ENCODE results near the gene ITIH4. TPM values are rescaled to one million over a fixed set of nuclear protein-coding genes. Genes with fewer than 3 reads are reported as not detected.

Gene ITIH4
- total RNA-seq, 4 donors from 2014 or later: 1.2 to 7.0 (median 3.4) TPM

DNA sequence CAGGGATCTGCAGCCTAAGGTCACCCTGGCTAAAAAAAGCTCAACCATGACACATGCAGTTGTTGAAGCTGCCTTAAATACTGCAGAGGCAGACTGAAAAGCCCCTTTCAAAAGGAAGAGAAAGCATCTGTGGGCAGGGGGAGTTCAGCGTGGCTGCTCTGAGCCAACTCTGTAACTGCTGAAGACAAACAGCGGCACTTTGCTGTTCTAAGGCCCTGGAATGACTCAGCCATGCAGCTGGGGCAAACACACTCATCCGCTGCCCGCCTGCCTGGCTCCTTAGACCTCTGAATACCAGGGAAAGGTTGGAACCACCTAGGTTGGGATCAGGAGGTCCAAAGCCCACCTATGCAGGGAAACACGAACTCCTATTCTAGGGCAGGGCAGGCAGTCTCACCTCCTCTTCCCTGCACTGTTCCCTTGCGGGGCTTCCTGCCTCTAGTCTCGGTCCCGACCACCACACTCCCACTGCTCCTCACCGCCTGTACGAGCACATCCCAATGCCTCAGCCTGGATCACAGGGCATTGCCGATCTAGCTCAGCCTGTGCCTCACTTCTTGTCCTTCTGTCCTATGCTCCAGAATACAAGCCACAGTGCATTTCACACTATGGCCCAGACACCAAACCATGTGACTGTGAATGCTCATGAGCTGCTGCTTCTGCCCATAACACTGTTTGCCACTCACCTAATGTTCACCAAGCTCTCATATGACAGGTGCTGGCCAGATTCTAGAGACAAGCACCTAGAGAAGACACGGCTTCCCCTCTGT, 10.9 kb upstream of the ITIH4 start:
- H3K4me1 ChIP-seq: peaks cover 6 to 55% (median 17%) of the 10 kb centered on the region in 3 donors
- H3K27me3 ChIP-seq: no peaks in the 10 kb centered on the region
- H3K36me3 ChIP-seq: peaks cover 0 to 67% of the 10 kb centered on the region in 2 donors
- no peak overlapping the region for H3K4me3 ChIP-seq
- no peak overlapping the region for H3K27ac ChIP-seq
- no peak for TF ChIP-seq POLR2A (IDR thresholded peaks at IDR 0.05)
- no peak for TF ChIP-seq EP300 (IDR thresholded peaks at IDR 0.05)
- no peak for TF ChIP-seq POLR2AphosphoS5 (IDR thresholded peaks at IDR 0.05)
- TF ChIP-seq, protein P1, sequence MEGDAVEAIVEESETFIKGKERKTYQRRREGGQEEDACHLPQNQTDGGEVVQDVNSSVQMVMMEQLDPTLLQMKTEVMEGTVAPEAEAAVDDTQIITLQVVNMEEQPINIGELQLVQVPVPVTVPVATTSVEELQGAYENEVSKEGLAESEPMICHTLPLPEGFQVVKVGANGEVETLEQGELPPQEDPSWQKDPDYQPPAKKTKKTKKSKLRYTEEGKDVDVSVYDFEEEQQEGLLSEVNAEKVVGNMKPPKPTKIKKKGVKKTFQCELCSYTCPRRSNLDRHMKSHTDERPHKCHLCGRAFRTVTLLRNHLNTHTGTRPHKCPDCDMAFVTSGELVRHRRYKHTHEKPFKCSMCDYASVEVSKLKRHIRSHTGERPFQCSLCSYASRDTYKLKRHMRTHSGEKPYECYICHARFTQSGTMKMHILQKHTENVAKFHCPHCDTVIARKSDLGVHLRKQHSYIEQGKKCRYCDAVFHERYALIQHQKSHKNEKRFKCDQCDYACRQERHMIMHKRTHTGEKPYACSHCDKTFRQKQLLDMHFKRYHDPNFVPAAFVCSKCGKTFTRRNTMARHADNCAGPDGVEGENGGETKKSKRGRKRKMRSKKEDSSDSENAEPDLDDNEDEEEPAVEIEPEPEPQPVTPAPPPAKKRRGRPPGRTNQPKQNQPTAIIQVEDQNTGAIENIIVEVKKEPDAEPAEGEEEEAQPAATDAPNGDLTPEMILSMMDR (IDR thresholded peaks at IDR 0.05): no peak
- no peak for ATAC-seq
- no peaks in the 10 kb centered on the region for H3K9me3 ChIP-seq
- WGBS, 2 donors (ENCODE audit: low coverage in 1 of 2): 93% methylated on average over 3 to 8 of the region's 12 CpGs

DNA sequence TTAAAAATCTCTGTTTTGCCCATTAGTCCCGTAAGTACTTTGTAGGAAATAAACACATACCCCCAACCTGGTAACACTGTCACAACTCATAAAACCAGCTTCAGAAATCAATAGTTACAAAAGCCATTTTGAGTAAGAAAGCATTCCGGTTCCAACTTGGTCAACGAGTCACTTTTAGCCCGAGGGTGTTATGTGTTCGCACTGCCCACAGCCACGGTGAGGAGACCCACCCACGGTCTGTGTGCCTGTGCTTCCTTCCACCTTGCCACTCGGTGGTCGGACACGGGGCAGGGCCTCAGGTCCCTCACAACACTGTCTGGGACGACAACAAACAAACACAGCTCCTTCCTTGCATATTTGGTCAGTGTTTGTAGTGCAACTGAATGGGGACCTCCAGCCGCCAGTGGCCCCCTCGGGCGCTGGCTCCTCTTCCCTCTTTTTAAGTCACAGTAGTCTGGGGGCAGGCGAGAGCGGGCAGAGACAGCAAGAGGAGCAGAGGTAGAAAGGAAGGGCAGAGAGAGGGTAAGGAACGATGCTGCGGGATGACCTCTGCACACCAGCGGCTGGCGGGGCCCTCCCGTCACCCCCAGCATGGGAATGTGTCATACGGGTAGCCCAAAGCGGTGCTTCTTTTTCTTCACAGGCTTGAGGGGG, 9.5 kb upstream of the ITIH4 start:
- no peak overlapping the region for H3K27ac ChIP-seq
- ATAC-seq: no peak
- no peaks in the 10 kb centered on the region for H3K9me3 ChIP-seq
- WGBS, 2 donors (ENCODE audit: low coverage in 1 of 2): 87 to 91% methylated on average over 9 to 16 of the region's 23 CpGs
- H3K36me3 ChIP-seq: peaks cover 0 to 80% of the 10 kb centered on the region in 2 donors
- no peak overlapping the region for H3K4me3 ChIP-seq
- TF ChIP-seq, protein P1 (IDR thresholded peaks at IDR 0.05): no peak
- TF ChIP-seq POLR2A (IDR thresholded peaks at IDR 0.05) (no peak), EP300 (IDR thresholded peaks at IDR 0.05) (no peak), POLR2AphosphoS5 (IDR thresholded peaks at IDR 0.05) (no peak)
- H3K4me1 ChIP-seq: peaks cover 3 to 55% (median 20%) of the 10 kb centered on the region in 3 donors
- no peaks in the 10 kb centered on the region for H3K27me3 ChIP-seq

DNA sequence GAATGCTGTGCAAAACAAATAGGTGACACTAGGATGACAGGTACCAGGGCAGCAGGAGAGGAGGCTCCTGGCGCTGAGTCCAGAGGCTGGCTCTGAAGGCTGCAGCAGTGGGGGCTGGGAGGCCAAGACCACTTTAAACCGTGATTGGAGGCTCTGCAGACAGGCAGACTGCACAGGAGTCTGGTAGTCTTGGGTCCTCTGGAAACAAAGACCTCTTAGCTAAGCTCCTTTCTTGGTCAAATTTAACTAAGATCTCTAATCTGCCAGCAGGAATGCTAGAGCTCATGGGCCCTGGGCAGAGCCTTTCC, 8.8 kb upstream of the ITIH4 start:
- Histone ChIP-seq H3K4me1 (peaks cover 0 to 55% (median 14%) of the 10 kb centered on the region in 3 donors), H3K9me3 (no peaks in the 10 kb centered on the region), H3K36me3 (peaks cover 0 to 85% of the 10 kb centered on the region in 2 donors), H3K27ac (no peak overlapping the region), H3K4me3 (no peak overlapping the region), H3K27me3 (no peaks in the 10 kb centered on the region)
- WGBS, 2 donors (ENCODE audit: low coverage in 1 of 2): 80% methylated on average over 1 of the region's 2 CpGs; no CpG with 5 or more reads in 1 of the 2 donors
- ATAC-seq: no peak
- TF ChIP-seq EP300 (IDR thresholded peaks at IDR 0.05) (no peak), POLR2A (IDR thresholded peaks at IDR 0.05) (no peak), POLR2AphosphoS5 (IDR thresholded peaks at IDR 0.05) (no peak)
- TF ChIP-seq, protein P1 (IDR thresholded peaks at IDR 0.05): no peak

DNA sequence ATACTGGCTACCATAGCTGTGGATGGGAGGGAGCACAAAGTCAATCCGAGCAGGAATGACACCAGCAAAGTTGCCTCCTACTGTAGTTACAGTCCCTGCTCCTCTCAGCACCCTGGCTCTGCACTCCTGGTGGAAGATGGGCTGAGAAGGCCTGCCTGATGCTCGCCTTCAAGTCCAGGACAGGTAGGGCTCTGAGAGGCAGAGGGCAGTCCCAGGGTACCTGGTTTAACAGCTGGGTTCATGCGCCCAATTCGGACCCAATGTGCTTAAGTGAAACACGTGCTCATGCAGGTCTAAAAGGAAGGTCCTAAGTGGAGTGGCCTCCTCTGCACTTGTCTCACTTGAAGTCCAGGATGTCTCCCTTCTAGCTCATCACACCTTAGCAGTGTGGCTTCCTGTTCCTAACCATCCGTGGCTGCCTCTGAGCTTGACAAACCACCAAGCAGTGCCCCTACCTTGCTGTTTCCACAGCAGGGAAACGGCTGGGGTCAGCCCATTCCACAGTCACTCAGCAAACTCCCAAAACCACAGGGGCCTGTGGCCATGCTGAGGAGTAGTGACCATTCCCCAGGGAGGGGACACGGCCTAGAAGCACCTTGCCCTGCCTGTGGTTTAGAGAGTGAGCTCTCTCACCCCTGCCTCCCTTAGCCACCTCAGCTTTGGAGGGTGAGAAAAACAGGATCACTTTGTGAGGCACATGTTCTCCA, 8.2 kb upstream of the ITIH4 start:
- Histone ChIP-seq H3K4me1 (peaks cover 0 to 54% (median 13%) of the 10 kb centered on the region in 3 donors), H3K36me3 (peaks cover 0 to 83% of the 10 kb centered on the region in 2 donors), H3K9me3 (no peaks in the 10 kb centered on the region), H3K27ac (no peak overlapping the region), H3K27me3 (no peaks in the 10 kb centered on the region), H3K4me3 (no peak overlapping the region)
- WGBS, 2 donors (ENCODE audit: low coverage in 1 of 2): 94% methylated on average over 2 of the region's 8 CpGs; no CpG with 5 or more reads in 1 of the 2 donors
- TF ChIP-seq POLR2AphosphoS5 (IDR thresholded peaks at IDR 0.05) (no peak), EP300 (IDR thresholded peaks at IDR 0.05) (no peak), POLR2A (IDR thresholded peaks at IDR 0.05) (no peak)
- TF ChIP-seq, protein P1 (IDR thresholded peaks at IDR 0.05): no peak
- ATAC-seq: no peak
